GM12878 (cell line): ENCODE data around the gene RSPO3. TPM values are rescaled to one million over a fixed set of nuclear protein-coding genes. Genes with fewer than 3 reads are reported as not detected.

ENCODE experiments used
- ATAC-seq: fragments of 200-7000 bp; cut with Tn5 transposase; 3 replicates; pipeline ENCODE4 v1.9.1; 2020; ENCODE audit warnings: mild to moderate bottlenecking, moderate library complexity
- BruUV-seq: library from RNA; stranded (reverse); fragments of 400-500 nt; replicated peaks from 2 replicates; lab custom pipeline; 2021; lab: Mats Ljungman, UMichigan
- CTCF ChIA-PET: fragments of 300-600 bp; sonication (Branson Sonifier 250); formaldehyde crosslinking; extraction: SDS; loops from one replicate; lab custom pipeline; 2021; ENCODE audit warnings: inconsistent platforms; lab: Yijun Ruan, JAX
- POLR2A ChIA-PET: fragments of 350-600 bp; formaldehyde crosslinking; extraction: SDS; loops from one replicate; lab custom pipeline; 2021; ENCODE audit warnings: inconsistent platforms; lab: Charles Lee
- RAD21 ChIA-PET: fragments of 300-600 bp; sonication (Branson Sonifier 250); formaldehyde crosslinking; loops from one replicate; lab custom pipeline; 2023; ENCODE audit warnings: antibody characterized with exemption; ENCODE audit not compliant: unreplicated experiment; lab: Charles Lee
- SMC1A ChIA-PET: fragments of 300-600 bp; sonication (Branson Sonifier 250); formaldehyde crosslinking; loops from one replicate; lab custom pipeline; 2023; ENCODE audit not compliant: unreplicated experiment, uncharacterized antibody; lab: Charles Lee
- DNase-seq: peaks from one replicate; pipeline ENCODE4 v3.0.0-alpha.2; 2011; ENCODE audit warnings: low read depth, low spot score
- FAIRE-seq: peaks from 3 replicates; lab custom pipeline; 2011; peaks lifted over from hg19 to GRCh38; lab: Jason Lieb, UNC
- H2AFZ ChIP-seq: 2 replicates; pipeline ENCODE4 v1.6.0; 2011; ENCODE audit warnings: low read depth, low read length, control low read depth; ENCODE audit not compliant: control insufficient read depth
- H3K27ac ChIP-seq: 2 replicates; pipeline ENCODE4 v1.5.1; 2011; ENCODE audit warnings: control low read depth; ENCODE audit not compliant: control insufficient read depth, insufficient read depth
- H3K27me3 ChIP-seq, 2 experiments: replicated peaks in 1 of 2; 2 replicates each; pipeline versions ENCODE4 v1.6.0 to v1.6.1; 2011; ENCODE audit warnings: low read length in 1 of 2; ENCODE audit not compliant: control insufficient read depth in 2 of 2, insufficient read depth in 2 of 2
- H3K36me3 ChIP-seq, 2 experiments: 2 replicates each; pipeline ENCODE4 v1.5.1; 2011; ENCODE audit warnings: low read length in 1 of 2; ENCODE audit not compliant: control insufficient read depth in 2 of 2, insufficient read depth in 2 of 2
- H3K4me1 ChIP-seq: 2 replicates; pipeline ENCODE4 v1.6.1; 2011; ENCODE audit warnings: mild to moderate bottlenecking, low read length, moderate library complexity, mixed read lengths; ENCODE audit not compliant: control insufficient read depth, insufficient read depth
- H3K4me2 ChIP-seq: 2 replicates; pipeline ENCODE4 v1.6.0; 2011; ENCODE audit warnings: control low read depth; ENCODE audit not compliant: control insufficient read depth, insufficient read depth
- H3K4me3 ChIP-seq: fragments of 200-600 bp; sonication (generic); 2 replicates; pipeline ENCODE4 v1.5.1; 2016
- H3K79me2 ChIP-seq: 2 replicates; pipeline ENCODE4 v1.6.0; 2011; ENCODE audit warnings: low read length; ENCODE audit not compliant: control insufficient read depth, insufficient read depth
- H3K9ac ChIP-seq: 2 replicates; pipeline ENCODE4 v1.8.0; 2011; ENCODE audit warnings: low read length, control low read depth, mixed read lengths; ENCODE audit not compliant: control insufficient read depth, insufficient read depth
- H3K9me3 ChIP-seq: replicated peaks from 3 replicates; pipeline ENCODE4 v1.5.1; 2011; ENCODE audit warnings: mild to moderate bottlenecking, low read length; ENCODE audit not compliant: control insufficient read depth, insufficient read depth
- H4K20me1 ChIP-seq: 2 replicates; pipeline ENCODE4 v1.6.0; 2011; ENCODE audit not compliant: control insufficient read depth, insufficient read depth
- ATF3 ChIP-seq: IDR thresholded peaks from 2 replicates; pipeline ENCODE4 v1.6.1; 2011; ENCODE audit warnings: low read depth, mild to moderate bottlenecking, low read length, moderate library complexity, borderline replicate concordance; ENCODE audit errors: extremely low read depth
- BCL11A ChIP-seq: IDR thresholded peaks from 2 replicates; pipeline ENCODE4 v1.6.1; 2011; ENCODE audit warnings: low read depth, low read length
- CEBPZ ChIP-seq: fragments of 150-350 bp; IDR thresholded peaks from 2 replicates; pipeline ENCODE4 v1.6.1; 2016; ENCODE audit warnings: low read depth, low read length
- KDM1A ChIP-seq: fragments of 200-600 bp; sonication (generic); IDR thresholded peaks from 2 replicates; pipeline ENCODE4 v1.6.1; 2016; ENCODE audit warnings: borderline replicate concordance
- KLF5 ChIP-seq: fragments of 450-650 bp; IDR thresholded peaks from 2 replicates; pipeline ENCODE4 v1.6.1; 2014; ENCODE audit warnings: mild to moderate bottlenecking; ENCODE audit not compliant: partially characterized antibody
- NFIC ChIP-seq: IDR thresholded peaks from 2 replicates; pipeline ENCODE4 v1.6.1; 2012; ENCODE audit warnings: low read depth, mild to moderate bottlenecking, inconsistent platforms, low read length, moderate library complexity
- NRF1 ChIP-seq: conservative IDR thresholded peaks from 2 replicates; pipeline ENCODE4 v1.6.1; 2011; ENCODE audit warnings: mild to moderate bottlenecking, low read depth, low read length, improper control_type of control experiment
- RB1 ChIP-seq: fragments of 450-650 bp; formaldehyde crosslinking; IDR thresholded peaks from 2 replicates; pipeline ENCODE4 v1.6.1; 2017; ENCODE audit warnings: mild to moderate bottlenecking, borderline replicate concordance
- STAT3 ChIP-seq: IDR thresholded peaks from 2 replicates; pipeline ENCODE4 v1.6.1; 2011; ENCODE audit warnings: low read depth, low read length, improper control_type of control experiment
- ZBTB33 ChIP-seq: fragments of 450-650 bp; IDR thresholded peaks from 2 replicates; pipeline ENCODE4 v1.6.1; 2017; ENCODE audit warnings: mild to moderate bottlenecking
- in situ Hi-C: fragments of 300-500 bp; cut with MboI; formaldehyde crosslinking; loops from 9 replicates; pipeline ENCODE4 v1.14.3; 2018; ENCODE audit warnings: mixed read lengths
- intact Hi-C: fragments of 100-400 bp; cut with micrococcal nuclease; formaldehyde crosslinking; loops from one replicate; pipeline ENCODE4 v1.14.2; 2022; ENCODE audit not compliant: unreplicated experiment
- polyA plus RNA-seq, 11 experiments: library from polyadenylated mRNA; depleted of rRNA in 4 of 11; unstranded in 6 of 11; stranded (reverse) in 5 of 11; fragments of >200 nt; fragmentation: Nextera tagmentation in 4 of 11; fragmentation: Illumina TruSeq in 1 of 11; extraction: Ambion mirVana in 4 of 11; extraction: Trizol in 1 of 11; gene quantifications; 1 replicate in 1 of 11; 2 replicates in 10 of 11; pipeline versions ENCODE4 v1.2.1 to v1.2.3, GENCODE V29; 2011 to 2016; ENCODE audit warnings: inconsistent platforms in 2 of 11, missing spikeins in 2 of 11, low read depth in 1 of 11
- total RNA-seq, 4 experiments: library from RNA; depleted of rRNA in 3 of 4; stranded (reverse); fragments of >200 nt in 3 of 4; fragmentation: Illumina TruSeq in 1 of 4; extraction: Trizol in 1 of 4; gene quantifications; 2 replicates each; pipeline versions ENCODE4 v1.2.1 to v1.2.3, GENCODE V29; 2013 to 2021

Gene RSPO3
- total and polyA plus RNA-seq, 10 of the 15 experiments (the other 5 are each of a cell fraction or from before 2014, with no cell fraction given), result 0.16 TPM; not detected in 9

GRCh38 chr6:127124680-127125079, 6.2 kb downstream of the RSPO3 start:
- intact Hi-C loops, result loop anchor here (5.0 kb wide), 2 partner anchors 1092 to 1812 kb away; no protein-coding TSS in a partner anchor
- in situ Hi-C loops, result loop anchor here (5.0 to 25.0 kb wide), 3 partner anchors 322 to 1362 kb away; no protein-coding TSS in a partner anchor
- FAIRE-seq, result no peak

More at GRCh38 chr6:127124680-127125079, 6.2 kb downstream of the RSPO3 start:
- Histone ChIP-seq H3K36me3 (no peaks in the 10 kb centered on the region), H3K27me3 (peaks cover 7 to 12% of the 10 kb centered on the region in 2 experiments), H2AFZ (no peak overlapping the region), H3K4me2 (no peak overlapping the region), H3K9ac (no peak overlapping the region), H3K9me3 (no peaks in the 10 kb centered on the region), H3K4me1 (peaks cover 5% of the 10 kb centered on the region), H3K4me3 (no peak overlapping the region), H3K79me2 (no peaks in the 10 kb centered on the region), H4K20me1 (no peaks in the 10 kb centered on the region), H3K27ac (no peak overlapping the region)
- ChIA-PET POLR2A (no interaction called here), SMC1A (no interaction called here), CTCF (interaction anchor here (1.0 kb wide), 1 partner anchor 14 kb away, joined by 3 read pairs; no protein-coding TSS in a partner anchor), RAD21 (no interaction called here)
- no peak for TF ChIP-seq NFIC
- no peak for TF ChIP-seq STAT3
- TF ChIP-seq KDM1A, result no peak
- TF ChIP-seq KLF5, result no peak
- TF ChIP-seq CEBPZ, result no peak
- TF ChIP-seq ATF3, result no peak
- TF ChIP-seq BCL11A, result no peak
- TF ChIP-seq NRF1, result no peak
- no peak for TF ChIP-seq ZBTB33
- no peak for TF ChIP-seq RB1
- DNase-seq (no peak), ATAC-seq (no peak)
- BruUV-seq, result no TSS peak
